Hepatocyte (in vitro differentiated cells): ENCODE results near the gene TTC1.

Experiments used
- EZH2 ChIP-seq: fragments of 200-600 bp; sonication (generic); IDR thresholded peaks from 2 replicates; pipeline ENCODE4 v1.6.1; 2016; ENCODE audit warnings: antibody characterized with exemption, mild to moderate bottlenecking, borderline replicate concordance
- TF ChIP-seq, protein P1 (sequence below): fragments of 200-600 bp; sonication (generic); IDR thresholded peaks from 2 replicates; pipeline ENCODE4 v1.5.1; 2016; ENCODE audit warnings: antibody characterized with exemption, mild to moderate bottlenecking; ENCODE audit not compliant: poor library complexity

- TF ChIP-seq, protein P1, sequence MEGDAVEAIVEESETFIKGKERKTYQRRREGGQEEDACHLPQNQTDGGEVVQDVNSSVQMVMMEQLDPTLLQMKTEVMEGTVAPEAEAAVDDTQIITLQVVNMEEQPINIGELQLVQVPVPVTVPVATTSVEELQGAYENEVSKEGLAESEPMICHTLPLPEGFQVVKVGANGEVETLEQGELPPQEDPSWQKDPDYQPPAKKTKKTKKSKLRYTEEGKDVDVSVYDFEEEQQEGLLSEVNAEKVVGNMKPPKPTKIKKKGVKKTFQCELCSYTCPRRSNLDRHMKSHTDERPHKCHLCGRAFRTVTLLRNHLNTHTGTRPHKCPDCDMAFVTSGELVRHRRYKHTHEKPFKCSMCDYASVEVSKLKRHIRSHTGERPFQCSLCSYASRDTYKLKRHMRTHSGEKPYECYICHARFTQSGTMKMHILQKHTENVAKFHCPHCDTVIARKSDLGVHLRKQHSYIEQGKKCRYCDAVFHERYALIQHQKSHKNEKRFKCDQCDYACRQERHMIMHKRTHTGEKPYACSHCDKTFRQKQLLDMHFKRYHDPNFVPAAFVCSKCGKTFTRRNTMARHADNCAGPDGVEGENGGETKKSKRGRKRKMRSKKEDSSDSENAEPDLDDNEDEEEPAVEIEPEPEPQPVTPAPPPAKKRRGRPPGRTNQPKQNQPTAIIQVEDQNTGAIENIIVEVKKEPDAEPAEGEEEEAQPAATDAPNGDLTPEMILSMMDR = no peak
- no peak for TF ChIP-seq EZH2
Measured at GRCh38 chr5:160048131-160048530, 39.2 kb downstream of the TTC1 start.
